Stimulated activated CD4-positive, alpha-beta T cell treated with anti-CD3 and anti-CD28 coated beads, TNF-alpha, amount 100 ng/mL, for 4 hours (primary cell): Measurements from ENCODE around the gene ATP2A3.

Source experiments
- DNase-seq, 3 experiments: peaks; one replicate each; pipeline ENCODE4 v3.0.0-alpha.2; 2020; ENCODE audit warnings: low read depth in 3 of 3

The ATP2A3 gene

DNA sequence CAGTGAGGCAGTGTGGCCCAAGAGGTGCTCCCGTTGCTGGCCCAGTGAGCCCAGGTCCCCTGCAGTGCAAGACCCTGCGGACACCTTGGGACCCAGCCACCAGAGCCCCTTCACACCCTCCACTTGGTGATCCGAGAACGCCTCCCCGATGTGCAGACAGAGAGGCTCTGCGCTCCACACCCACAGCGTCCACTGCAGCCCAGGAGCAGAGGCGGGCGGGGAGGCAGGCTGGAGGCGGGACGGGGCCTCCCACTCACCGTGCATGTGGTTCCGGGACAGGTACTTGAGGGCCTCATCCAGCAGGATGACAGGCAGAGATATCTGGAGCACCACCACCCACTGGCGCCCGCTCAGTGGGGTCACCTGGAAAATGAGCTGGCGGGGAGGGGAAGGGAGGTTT is 35.8 kb downstream of the ATP2A3 start:
- no peak for DNase-seq

DNA sequence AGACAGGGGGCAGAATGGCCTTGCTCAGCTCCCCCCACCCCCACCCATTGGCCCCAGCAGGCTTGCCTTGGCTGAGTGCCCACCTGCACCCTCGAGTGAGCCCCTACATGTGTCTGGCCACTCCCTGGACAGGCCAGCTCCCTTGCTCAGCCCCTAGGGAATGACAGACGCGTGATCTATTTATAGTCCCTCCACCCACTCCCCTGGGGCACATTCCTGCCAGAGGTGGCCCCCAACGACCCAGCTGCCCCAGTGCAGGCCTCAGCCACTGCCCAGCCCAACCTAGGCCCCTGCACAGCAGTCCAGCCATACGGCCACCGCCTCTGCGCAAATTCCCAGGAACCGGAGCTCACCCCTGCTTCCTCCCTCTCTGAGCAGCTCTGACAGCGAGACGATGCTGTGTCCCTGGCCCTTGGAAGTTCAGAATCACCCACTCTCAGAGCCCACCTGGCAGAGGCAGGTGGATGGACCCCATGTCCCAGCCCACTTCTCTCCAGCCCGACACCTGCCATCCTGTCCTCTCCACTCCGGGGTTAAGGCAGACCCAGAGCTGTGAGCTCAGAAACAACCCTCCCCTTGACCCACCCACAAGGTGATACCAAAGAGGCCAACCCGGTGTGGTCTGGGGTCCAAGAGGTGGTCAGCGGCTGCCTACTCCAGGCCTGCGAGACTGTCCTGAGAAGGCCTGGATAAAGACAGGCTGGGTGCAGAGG is 36.5 kb downstream of the ATP2A3 start:
- DNase-seq = no peak

DNA sequence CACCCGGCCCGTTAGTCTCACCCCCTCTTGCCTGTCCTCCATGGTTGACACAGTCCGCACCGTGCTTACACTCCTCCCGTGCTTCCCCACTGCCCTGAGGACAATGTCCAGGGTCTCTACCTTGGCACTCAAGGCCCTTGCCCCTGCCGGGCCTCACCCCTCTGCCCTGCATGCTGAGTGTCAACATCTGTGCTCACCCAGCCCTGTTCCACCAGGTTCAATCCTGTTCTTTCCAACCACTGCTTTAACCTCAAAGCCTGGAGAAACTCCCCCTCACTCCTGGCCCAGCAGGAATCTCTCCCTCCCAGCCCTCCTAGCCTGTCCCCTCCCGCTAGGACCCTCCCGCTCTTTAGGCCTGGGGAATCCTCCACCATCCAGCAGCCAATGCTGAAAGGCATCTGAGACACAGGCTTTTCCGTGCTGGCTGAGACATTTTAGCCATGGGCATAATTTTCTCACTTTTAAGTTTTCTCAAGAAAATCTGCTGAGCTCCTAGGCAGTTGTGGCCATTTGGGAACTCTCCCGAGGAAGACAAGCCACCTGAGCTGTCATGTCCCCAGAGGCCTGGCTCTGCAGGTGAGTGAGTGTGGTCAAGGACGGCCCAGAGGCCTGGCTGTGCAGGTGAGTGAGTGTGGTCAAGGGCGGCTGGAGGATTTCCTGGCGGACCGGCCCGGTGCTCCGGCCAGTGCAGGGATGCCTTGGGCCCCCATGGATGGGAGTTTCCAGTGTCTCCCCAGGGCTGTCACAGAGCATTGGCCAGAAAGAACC is 37.2 kb downstream of the ATP2A3 start:
- no peak for DNase-seq

DNA sequence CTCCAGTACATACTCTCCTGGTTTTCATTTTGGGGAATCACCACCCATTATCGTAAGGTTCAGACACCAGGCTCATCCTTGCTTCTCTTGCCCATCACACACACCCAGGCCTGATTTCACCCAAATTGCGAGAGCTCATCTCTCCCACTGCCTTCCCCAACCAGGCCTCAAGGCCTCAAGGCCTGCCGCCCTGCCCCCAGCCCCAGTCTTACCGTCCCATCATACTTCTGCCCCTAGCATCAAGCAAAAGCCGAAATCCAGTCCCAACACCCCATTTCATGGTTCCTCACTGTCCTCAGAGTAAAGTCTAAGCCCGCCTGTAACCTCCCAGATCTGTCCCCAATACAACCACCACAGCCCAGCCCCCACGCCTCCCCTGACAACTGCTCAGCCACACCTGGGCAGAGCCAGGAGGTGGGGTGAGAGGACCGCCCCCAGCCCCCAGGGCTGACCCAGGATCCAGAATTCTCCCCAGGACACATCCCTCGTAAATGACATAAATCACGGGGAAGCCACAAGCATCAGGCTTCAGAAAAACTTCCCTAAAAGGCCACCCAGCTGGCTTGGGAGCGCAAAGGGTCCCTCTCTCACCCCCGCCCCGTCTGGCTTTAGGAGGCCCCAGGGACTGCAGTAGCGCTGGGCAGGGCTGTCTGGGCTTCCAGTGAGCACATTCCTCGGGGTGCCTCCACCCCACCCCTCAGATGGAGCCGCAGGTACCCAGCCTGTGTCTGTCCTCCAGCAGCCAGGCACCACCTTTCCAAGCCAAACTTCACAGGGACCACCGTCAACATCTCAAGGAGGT is 38.4 kb downstream of the ATP2A3 start:
- DNase-seq = no peak

DNA sequence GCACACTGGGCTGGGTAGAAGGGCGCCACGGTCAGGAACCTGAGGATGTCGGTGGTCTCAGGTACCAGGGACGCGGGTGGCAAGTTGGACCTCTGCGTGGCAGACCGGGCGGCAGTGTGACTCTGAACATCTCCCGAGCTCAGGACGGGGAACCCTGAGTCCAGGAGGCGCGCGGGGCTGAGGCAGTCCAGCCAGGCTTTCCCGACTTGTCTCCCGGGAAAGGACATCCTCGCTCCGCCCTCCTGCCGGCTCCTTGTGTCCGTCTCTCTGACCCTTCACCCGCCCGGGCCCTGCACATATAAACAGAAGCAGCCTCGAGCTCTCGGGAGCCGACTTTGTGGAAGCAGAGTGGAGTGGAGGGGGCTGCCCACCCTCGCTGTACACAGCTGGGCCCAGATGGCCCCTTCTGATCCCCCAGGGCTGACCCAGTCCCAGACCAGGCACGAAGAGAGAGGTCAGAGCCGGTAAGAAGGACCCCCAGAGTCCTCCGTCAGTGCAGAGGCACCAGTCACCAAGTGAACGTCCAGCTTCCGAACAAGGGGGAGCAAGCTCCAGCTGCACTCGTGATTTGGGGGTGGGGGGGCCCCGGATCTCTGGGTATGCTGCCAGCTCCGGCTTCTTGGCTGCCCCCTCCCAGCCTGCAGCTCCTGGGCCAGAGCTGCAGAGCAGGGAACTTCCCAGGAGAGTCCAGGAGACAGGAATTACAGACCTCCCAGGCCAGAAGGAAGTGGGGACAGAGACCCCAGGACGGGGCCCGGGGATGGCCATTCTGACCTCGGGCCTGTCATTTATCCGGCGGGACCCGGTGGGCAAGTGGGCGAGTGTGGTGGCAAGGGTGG is 39.5 kb downstream of the ATP2A3 start:
- DNase-seq = no peak

DNA sequence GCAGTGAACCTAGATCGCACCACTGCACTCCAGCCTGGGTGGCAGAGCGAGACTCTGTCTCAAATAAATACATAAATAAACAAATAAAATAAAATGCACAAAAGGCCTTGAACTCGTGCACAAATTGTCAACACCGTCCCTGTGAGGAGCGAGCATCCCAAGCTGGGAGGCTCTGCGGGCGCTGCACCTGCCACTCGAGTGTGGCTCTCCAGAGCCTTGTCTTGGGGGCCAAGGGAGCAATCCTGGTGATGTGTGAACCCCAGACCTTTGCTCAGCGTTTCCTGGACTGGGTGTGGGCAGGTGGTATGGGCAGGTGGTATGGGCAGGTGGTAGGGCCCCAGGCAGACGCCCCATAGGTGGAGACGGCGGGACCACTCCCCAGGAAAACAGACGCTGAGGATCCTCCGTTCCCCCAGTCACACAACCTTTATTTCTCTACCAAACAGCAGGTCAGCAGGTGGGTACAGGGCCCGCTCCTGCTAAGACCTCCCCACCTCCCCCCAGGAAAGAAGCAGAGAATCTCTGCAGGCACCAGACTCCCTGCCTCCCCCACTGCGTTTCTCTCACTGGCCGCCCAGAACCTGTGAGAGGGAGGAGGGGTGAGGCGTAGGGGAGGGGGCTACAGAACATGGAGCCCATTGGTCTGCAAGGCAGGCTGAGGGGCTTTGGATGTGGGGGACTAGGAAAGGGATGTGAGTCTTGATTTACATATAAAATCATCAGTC is 40.6 kb downstream of the ATP2A3 start:
- DNase-seq = no peak

DNA sequence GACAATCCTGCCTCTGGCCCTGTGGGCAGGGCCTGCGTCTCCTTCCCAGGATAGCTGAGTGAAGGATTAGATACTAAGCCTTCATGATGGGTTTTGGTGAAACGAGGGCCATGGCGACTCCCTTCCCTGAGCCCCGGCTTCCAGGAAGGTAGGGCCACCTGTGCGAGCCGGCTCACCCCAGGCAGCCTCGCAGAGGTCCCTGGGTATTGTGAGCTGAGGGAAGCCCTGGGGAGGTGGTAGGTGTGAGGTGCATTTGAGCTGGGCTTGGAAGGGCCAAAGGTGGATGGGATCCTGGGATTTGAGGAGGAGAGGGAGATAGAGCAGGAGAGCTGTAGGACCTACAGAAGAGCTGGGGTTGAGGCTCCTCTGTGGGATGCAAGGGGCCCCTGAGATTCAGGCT is 41.5 kb downstream of the ATP2A3 start:
- no peak for DNase-seq

DNA sequence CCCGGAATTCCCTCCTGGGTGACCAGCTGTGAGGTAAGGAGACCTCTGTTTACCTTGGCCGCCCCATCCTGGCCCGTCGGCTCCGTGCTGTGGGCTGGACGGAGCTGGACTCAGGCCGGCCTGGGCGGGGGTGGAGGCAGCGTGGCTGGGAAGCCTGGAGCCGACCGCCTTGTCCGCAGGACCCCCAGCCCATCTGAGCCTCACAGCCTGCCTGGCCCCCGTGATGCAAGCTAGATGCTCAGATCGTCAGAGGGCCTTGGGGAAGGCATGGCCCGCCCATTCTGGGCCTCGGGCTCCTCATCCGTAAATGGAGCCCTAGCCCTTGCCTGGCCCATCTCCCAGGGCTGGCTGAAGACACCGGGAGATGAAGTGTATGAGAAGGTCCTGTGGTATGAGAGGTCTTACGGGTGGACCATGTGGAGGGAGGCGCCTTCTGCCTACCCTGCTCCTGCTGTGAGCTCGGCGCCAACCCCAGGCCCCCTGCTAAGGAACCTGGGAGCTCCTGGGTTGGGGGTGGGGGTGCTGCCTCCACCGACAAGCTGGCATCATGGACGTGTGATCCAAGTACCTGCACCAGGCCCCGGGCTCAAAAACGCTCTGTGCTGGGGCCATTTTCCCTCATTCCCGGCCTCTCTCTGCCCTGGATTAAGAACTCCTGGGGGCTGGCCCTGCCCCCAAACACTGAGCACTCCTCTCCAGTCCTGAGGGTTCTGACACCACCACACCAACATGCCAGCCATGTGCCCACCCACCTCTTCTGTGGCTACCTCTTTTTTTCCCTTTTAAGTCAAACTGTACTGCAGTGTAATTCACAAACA is 42.5 kb downstream of the ATP2A3 start:
- DNase-seq = no peak

DNA sequence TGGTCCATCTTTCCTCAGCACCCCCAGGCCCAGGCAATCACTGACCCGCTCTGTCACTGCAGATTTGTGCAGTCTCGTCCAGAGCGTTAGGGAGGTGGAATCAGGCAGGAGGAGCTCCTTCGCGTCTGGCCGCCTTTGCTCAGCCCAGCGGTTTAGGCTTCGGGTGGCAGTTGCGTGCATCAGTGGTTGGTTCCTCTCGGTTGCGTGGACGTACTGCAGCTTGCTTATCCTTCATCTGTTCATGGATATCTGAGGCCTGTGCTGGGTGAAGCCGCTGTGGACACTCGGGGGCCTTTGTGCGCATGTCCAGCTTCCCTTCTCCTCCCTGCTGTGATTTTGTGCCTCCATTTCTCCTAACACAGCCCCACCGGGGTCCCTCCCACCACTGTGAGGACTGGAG is 43.2 kb downstream of the ATP2A3 start:
- no peak for DNase-seq

DNA sequence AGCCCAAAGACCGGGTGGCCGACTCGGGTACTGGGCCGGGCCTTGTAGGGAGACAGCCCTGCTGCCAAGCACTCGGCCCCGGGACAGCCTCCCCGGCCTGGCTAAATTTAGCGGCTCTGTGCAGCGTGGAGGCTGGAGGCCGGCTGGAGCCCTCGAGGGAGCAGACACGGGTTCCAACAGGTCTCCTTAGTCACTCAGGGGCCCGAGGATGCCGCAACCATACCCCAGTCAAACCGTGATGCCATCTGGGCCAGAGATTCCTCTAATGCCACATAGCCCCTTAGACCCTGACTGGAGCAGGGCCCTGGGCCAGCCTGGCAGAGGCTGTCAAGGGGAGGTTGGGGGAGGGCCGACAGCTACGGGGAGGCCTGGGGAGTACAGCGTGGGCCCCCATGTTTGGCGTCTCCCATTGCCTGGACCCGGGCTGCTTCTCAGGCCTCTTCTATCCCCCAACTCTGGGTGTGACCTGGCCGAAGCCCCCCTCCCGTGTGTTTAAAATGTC is 45.1 kb downstream of the ATP2A3 start:
- DNase-seq = no peak

DNA sequence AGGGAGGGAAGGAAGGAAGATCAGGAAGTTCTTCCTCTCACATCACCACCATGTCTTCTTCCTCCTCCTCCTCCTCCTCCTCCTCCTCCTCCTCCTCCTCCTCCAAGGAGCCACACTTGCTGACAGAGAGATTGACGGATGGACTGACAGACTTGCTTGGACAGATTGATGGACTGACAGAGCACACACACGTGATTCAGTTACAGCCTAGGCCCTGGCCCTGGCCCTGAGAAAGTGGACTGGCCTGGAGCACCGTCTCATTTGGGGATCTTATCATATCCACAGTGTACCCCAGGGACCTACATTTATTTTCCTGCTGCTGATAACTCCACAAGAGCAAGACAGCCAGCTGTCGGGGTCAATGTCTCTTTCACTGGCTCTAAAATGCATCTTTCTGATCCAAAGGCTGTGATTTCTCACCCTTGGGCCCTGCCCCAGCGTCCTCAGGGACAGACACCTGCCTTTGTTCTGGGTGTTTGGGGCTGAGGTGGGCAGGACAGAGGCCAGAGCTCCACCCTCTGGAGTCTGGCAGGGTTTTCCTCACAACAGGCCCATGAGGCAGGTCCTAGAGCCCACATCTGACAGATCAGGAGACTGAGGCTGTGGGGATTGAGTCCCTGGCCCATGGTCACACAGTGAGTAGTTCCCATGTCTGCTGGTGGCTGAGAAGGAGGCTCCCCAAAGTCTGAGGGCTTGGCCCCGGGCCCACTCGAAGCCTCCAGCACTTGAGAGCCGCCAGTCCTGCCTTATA is 45.7 kb downstream of the ATP2A3 start:
- no peak for DNase-seq

DNA sequence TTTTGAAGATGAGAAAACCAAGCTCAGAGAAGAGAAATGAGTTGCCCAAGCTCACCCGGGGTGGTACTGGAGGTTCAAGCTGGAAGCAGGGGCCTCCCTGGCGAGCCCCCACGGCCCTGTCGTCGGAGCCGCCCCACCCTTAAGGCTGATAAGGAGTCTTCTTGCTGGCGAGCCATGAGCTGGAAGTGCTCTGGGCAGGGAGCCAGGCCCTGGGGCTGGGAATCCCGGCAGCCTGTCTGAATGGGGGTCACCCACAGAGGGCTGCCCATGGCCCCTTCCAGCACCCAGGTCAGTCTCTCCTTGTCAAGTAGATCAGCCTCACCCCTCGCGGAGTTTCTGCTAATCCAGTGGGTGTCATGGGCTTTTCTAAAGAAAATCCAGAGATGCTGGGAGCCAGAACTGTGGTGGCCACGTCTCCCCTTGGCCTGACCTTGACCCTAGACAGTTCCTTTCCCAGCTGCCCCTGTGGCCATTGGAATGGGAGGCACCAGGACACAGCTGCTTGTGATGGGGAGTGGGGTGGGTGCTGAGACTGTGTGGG is 46.8 kb downstream of the ATP2A3 start:
- DNase-seq = no peak

DNA sequence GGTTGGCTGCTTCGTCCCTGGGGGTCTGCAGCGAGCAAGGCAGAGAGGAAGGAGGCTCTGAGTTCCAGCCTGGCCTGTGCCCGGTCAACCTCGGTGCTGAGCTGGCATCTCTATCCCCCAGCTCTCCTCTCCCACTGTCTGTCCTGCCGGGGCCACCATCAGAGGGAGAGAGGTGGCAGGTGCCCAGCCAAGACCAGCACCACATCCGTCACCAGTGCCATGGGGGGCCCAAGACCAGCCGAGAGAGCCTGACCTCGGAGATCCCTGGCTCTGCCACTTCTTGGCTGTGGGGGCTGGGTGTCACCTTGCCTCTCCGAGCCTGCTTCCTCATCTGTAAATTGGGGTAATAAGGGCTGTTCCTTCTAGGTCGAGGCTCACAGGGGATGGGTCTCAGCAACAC is 47.4 kb downstream of the ATP2A3 start:
- no peak for DNase-seq

DNA sequence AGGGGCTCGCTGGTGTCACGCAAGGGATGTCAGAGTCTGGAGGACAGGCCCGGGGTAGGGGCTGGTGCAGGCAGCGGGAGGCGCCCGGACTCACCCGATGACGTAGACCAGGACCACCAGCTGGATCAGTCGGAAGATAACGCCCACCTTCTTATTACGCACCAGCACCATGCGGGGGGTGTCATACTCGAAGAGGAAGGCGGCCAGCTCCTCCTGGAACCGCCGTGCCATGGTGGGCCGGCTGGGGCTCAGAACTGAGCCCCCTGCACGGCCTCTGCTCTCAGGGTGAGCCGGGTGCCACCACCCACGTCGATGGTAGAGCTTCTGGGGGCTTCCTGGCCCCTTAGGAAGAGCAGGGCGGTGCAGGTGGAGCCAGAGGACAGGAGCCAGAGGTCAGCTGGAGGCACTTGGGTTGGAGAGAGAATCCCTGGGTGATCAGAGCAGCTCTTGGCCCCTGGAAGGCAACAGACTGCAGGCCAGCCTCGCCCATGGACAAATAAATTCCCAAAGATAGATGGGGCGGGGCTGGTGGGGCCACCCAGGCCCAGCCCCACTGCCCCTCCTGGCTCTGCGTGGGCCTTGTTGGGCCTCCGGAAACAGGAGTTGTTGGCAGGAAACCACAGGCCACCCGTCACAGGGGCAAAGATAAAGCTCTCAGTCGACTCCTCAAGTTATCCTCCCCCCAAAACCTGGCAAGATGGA is 48.1 kb downstream of the ATP2A3 start, which contains the start of gene P2RX1:
Gene P2RX1 (minus strand): TSS at position 471 of the 702 bp plus-strand sequence. CDS start 240 bp downstream, at position 231.
- no peak for DNase-seq

DNA sequence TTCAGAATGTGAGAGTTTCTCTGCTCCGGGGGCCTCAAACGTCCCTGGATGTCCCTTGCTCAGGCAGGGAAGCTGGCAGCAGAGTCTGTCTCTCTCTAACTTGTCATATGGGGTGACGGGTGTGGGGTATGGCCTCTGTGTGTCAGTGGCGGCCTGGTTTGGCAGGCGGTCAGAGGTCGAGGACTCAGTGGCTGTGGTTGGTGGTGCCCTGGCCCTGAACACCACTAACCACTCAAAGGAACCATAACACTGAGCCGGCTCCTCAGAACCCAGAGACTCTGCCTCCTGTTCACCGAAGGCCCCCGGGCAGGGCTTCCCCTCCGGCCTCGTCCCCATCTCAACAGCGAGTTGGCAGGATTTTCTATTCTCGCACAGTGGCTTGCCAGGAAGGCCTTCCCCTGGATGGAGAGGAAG is 48.6 kb downstream of the ATP2A3 start:
- no peak for DNase-seq

DNA sequence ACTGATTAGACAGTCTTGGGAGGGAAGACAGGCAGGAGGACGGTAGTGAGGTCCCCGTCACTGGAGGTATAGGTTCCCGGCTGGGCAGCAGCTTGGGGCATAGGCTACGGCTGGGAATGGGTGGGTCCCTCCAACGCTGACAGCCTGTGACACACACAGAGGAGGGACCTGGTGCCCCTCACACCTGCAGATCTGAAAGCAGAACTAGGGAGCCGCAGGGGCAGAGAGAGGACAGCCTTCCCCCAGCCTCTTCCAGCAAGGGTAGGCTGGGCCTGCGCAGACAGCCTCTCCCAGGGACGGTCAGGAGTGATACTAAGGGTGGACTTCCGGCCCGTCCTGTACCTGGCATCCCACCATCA is 49.9 kb downstream of the ATP2A3 start:
- DNase-seq = no peak

DNA sequence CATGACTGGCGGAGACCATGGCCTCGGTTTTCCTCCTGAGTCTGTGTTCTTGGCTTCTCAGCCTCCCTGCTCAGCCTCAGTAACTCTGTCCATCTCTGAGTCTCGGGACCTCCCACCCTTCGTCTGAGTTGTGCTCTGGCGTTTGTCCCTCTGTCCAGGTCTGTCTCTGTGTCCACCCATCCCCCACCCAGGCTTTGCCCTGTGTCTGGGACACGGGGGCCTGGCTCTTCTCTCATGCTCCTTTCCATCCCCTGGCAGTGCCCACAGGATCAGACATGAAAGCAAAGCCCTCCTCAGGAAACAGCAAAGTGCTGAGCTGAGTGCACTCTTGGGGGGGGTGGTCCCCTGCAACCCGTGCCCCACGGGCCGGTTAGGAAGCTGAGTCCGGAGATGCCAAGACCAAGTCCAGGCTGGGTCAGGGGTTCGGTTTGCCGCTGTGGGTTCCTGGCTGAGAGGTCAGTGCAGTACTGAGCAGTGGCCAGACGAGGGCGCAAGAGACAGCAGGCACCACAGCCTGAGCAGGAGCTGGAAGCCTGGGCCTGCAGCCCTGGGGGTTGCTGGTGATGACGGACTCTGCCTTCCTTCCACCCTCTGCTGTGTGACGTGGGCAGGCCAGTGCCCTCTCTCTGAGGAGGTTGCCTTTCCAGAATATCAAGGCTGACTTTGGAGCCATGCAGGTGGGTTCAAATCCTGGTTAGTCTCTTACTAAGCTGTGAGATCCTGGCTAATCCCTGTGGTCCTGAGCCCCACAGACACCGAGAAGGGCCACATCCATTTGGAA is 50.5 kb downstream of the ATP2A3 start:
- DNase-seq = peak; percentile 57 to 66 (median 65)
